HG02981 (cell line): ENCODE measurements around the gene VWC2.
A peak's percentile ranks its signal among the peaks of the same experiment; 100 is the strongest.

ENCODE experiments used
- ATAC-seq: cut with Tn5 transposase; IDR thresholded peaks from one replicate; pipeline ENCODE4 v1.9.1; 2021; ENCODE audit warnings: mild to moderate bottlenecking, moderate library complexity; ENCODE audit not compliant: unreplicated experiment

Gene VWC2

DNA sequence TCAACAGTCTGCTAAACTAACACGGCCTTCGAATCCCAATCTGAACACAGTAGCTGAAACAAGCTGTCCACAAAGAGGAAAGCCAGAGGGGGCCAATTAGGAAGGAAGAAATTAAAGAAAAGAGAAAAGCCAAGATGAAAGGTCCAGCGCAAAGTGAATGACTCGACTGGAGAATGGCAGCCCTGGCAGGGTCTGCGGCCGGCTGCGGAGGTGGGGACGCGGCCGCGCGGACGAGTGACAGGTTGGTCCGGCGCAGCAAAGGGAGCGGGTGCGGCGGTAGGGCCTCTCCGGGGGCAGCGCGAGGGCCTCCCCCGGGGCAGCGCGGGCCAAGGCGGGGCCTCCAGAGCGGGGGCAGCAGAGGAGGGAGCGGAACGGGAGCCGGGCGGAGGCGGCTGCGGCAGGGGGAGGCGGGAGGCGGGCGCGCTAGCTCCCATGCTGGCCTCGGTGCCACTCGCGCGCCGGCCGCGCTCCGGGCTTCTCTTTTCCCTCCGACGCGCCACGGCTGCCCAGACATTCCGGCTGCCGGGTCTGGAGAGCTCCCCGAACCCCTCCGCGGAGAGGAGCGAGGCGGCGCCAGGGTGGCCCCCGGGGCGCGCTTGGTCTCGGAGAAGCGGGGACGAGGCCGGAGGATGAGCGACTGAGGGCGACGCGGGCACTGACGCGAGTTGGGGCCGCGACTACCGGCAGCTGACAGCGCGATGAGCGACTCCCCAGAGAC, at the start of gene VWC2:
VWC2 (plus strand) TSS at position 421 of the 718 bp plus-strand sequence. CDS start 1,798 bp downstream, outside the sequence.
- no peak for ATAC-seq

DNA sequence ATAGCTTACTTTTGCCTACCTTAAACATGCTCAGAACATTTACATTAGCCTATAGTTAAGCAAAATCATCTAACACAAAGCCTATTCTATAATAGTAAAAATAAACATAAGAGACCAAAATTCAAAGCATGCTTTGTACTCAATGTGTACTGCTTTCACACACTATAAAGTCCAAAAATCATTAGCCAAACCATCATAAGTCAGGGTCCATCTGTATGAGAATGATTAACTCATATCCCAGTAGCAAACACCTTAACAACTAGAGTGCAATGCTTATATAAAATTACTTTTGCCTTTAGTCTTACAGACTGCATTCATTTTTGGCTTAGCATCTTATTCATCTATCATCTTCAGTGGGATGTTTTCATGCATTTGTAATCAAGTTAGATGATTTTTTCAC, 49.4 kb upstream of the VWC2 start:
- ATAC-seq, result no peak

DNA sequence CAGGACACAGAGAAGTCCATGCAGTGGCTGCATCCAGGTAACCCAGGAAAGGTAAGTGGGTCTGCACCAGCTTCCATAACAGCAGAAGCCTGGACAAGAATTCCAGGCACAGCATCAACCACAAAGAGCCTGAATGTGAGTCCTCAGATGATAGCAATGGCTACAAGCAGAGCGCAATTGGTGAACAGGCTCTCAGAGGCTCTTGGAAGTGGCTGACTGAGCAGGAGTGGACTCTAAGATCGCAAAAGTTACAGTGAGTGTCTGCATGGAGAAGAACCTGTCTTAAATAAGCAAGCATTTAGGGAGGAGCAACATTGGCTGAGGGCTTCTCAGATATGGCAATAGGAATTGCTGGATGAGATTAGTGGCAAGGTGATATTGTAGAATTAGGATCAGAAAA, 41.6 kb upstream of the VWC2 start:
- ATAC-seq, result no peak

DNA sequence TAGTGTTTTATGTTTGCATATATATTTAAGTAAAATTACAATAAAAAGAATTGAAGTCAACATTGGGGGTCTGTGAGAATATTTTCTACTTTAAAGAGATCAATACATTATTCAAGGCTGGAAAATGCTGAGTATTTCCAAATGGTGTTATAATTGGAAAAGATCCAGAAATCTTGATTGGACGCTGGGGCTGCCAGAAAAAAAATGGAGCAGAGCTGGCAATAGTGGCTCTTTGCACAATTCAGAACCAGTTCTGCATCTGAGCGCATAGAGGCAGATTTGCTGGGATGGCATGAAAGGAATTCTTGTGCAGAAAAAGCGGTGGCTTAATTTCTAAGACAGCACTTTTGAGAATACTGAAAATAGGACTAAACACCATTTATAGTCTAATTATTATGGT, 10.8 kb upstream of the VWC2 start:
- ATAC-seq, result no peak

DNA sequence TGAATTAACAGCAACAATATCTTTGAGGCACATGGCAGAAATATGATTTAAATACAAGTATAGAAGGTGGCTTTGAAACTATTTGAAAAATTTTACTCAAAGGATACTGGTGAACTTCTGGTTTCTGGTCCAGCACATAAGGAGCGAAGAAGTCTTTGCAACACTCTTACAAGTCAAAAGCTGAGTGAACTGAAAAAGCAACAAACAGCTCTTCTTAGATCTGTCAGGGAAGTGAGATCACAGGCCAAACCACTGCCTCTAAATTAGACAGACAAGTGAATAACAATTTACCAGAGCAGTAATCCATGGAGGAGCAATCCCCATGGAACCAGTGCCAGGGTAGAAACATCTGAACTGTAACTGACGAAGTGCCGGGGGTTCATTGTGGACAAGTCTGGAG, 9.6 kb upstream of the VWC2 start:
- no peak for ATAC-seq

DNA sequence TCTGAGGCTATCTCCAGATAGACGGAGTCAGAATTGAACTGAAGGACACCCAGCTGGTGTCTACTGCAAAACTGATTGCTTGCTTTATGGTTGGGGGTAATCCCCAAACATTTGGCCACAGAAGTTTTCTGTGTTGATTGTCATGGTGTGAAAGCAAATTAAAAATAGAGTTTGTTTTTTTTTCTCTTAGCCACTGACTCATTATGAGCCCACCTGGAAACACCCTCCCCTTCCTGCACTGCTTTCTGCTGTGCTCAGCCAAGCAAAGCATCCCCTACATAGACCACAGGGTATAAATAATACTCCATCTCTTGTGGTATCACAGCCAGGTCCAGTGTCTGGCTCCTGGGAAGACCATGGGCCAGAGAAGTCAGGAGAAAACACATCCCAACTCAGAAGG, 6.5 kb upstream of the VWC2 start:
- peak; percentile 85 for ATAC-seq

DNA sequence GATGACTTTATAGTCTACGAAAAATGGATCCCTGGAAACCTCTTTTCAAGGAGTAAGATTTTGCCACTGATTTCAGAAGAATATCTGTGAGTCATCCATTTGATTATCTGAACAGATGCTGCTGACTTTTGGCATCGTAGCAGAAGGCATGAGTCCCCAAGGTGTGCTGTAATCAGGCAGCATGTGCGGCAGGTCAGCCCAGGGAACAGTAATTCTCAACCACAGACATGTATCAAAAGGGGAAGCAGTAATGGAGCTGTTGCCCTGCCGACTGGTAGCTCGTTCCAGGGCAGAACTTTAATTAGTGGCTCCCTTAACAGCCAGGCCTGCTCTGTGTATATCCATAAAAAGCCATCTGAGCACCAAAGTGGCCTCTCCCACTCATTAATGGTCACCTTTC, 5.7 kb upstream of the VWC2 start:
- ATAC-seq, result peak; percentile 21

DNA sequence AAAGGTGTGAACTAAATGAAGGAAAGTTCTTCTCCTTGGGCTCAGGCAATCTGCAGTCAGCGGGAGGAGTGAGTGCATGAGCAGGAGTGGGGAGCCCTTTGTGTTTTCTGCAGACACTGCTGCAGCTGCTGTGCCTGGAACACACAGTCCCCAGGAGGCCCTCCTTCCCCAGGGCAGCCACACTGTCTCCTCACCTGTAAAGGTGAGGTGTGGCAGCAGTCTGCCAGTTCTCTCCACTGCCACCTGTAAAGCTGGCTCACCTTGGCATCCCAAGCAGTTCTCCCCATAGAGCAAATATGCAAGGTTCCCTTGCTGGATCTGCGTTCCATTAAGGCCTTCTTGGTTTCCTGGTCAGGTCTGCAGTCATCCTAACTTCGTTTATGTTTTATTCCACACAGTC, 5.2 kb upstream of the VWC2 start:
- no peak for ATAC-seq

DNA sequence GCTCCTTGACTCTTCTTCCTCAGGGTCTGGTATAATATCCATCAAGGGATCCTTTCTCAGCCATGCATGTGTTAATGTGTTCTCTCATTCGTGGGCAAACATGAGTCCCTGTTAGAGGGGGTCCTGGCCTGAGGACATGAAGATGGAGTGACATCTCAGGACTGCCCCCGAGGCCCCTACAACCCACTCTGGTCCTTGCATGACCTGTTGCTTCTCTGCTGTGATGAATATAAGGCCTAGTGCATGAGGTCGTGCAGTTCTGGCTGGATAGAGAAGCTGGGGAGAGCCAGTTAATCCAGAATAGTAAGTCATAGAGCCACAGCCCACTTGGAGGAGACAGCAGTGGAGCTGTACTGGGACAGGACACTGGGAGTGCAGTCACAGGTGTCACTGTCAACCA, 4.6 kb upstream of the VWC2 start:
- no peak for ATAC-seq

DNA sequence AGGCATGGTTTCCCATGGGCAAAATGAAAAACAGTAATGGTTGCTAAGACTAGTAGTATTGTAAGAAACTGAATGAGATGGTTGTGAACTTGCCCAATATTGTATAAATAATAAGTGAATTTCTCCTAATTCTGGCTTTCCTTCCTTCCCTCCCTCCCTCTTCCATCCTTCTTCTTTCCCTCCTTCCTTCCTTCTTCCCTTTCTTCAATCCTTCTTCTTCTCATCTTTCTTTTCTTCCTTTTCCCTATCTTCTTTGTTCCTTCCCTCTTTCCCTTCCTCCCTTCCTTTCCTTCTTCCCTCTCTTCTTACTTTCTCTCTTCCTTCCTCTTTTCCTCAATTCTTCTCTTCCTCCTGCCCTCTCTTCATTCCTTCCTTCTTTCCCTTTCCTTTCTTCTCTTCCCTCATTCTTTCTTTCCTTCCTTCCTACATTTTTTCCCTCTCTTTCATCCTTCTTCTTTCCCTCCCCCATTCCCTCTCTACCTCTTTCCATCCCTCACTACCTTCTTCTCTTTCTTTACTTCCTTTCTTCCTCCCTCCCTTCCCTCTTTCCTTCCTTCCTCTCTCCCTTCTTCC, 4.1 kb upstream of the VWC2 start:
- ATAC-seq, result no peak

DNA sequence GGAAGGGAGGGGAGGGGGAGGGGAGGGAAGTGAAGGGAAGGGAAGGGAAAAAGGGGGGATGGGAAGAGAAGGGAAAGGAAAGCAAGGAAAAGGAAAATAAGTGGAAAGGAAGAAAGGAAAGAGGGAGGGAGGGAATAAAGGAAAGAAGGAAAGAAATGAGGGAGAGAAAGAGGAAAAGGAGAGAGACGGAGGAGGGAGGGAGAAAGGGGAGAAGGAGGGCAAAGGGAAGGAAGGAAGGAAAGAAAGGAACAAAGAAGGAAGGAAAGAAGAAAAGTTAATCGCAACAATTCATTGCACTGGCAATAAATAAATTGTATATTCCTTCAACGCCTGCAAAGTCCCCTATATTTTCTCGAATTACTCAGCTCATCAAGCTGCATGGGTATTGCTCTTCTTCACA, 2.6 kb upstream of the VWC2 start:
- no peak for ATAC-seq

DNA sequence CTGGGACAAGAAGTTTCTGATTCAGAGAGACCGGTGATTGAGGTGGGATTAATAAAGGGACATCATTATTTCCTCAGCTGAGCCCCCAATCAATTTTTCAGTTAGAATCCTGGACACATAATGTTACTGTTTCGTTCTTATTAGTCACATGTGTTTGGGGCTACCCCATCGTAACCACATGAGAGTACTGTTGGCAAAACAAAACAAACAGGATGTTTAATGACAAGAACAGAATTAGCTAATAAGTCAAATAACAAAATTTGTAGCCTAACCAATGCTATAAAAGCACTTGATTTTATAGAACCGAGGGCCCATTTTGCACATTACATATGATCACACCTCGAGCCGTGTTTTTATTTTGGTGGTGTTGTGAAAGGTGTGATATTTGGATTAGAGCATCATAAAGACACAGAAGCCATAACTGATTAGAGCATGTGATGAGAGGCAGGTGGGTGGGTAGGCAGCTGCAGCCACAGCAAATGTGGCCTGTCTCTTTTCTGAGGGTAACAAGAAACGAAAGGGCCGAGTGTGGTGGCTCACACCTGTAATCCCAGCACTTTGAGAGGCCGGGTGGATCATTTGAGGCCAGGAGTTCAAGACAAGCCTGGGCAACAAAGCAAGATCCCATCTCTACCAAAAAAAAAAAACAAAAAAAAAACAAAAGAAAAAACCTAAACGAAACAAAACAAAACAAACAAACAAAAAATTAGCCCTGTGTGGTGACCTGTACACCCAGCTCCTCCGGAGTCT, 1.8 kb upstream of the VWC2 start:
- ATAC-seq, result no peak

DNA sequence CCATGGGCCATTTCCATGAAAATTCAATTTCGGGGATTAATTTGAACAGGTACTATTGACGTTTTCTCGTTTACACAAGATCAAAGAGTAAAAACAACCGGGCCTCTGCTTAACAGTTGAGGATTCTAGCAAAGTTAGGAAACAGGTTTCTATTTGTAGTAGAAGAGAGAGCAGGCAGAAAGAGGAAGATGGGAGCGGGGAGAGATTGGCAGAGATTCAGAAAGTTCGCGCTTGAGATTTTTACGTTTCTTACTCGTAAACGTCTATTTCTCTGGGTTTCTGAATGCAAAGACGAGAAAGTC, 571 bp upstream of the VWC2 start:
- ATAC-seq, result no peak

DNA sequence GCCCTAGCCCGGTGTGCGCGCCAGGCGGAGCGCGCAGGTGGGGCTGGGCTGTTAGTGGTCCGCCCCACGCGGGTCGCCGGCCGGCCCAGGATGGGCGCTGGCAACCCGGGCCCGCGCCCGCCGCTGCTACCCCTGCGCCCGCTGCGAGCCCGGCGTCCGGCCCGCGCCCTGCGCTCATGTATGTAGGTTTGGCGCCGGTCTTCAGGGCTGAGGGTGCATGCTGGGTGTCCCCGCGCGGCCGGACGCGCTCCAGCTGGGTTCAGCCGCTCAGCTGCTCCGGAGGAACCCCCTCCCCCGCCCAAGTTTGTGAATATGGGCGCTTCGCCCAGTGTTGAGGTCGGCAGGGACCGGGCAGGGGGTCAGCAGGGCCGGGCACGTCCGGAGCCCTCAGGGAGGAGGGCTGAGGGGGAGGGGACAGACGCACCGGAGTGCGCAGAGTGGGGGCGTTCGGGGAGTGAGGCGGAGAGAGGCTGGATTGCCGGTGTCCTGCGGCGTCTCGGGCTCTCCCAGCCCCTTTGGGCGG, 559 bp downstream of the VWC2 start:
- no peak for ATAC-seq

DNA sequence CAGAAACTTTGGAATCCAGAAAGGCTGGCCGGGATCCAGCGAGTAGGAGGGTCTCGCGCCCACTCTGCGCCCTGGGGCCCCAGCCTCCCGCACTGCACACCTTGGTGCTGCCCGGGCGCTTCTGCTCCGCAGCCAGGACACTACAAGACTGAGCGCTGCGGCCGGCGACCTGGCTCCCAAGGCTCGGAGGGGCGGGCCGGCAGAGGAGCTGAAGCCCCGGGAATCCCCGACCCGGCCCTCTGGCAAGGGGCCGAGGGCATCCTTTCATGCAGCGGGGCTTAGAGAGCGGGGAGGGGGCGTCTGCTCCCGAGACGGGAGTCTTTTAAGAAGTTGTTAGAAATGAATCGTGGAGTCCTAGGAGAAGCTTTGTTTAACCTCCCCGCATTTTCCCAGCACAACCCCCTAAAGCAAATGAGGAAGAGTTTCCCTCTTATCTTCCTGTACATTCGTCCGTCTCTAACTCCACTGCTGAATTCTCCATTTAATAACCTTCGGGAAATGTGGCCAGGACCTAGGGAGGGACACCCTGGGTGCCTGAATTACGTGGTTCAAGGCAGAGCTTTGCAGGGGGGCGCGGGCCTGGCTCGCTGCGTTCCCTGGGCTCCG, 1.1 kb downstream of the VWC2 start:
- no peak for ATAC-seq

DNA sequence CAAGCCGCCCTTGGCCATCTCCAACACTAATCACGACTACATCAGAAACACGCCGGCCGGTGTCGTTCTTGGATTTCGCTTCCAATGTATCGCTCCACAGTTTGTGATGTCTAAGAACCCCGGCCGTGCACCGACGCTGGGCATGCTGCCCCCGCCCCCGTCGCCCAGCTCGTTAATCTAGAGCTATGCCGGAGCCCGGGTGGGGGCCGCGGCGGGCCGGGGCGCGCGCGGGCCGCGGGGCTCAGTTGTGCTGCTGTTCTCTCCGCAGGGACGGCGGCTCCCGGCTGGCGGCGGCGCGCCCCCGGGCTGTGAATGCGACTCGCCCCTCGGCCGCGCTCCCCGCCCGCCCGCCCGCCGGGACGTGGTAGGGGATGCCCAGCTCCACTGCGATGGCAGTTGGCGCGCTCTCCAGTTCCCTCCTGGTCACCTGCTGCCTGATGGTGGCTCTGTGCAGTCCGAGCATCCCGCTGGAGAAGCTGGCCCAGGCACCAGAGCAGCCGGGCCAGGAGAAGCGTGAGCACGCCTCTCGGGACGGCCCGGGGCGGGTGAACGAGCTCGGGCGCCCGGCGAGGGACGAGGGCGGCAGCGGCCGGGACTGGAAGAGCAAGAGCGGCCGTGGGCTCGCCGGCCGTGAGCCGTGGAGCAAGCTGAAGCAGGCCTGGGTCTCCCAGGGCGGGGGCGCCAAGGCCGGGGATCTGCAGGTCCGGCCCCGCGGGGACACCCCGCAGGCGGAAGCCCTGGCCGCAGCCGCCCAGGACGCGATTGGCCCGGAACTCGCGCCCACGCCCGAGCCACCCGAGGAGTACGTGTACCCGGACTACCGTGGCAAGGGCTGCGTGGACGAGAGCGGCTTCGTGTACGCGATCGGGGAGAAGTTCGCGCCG, 1.9 kb downstream of the VWC2 start:
- ATAC-seq, result no peak

DNA sequence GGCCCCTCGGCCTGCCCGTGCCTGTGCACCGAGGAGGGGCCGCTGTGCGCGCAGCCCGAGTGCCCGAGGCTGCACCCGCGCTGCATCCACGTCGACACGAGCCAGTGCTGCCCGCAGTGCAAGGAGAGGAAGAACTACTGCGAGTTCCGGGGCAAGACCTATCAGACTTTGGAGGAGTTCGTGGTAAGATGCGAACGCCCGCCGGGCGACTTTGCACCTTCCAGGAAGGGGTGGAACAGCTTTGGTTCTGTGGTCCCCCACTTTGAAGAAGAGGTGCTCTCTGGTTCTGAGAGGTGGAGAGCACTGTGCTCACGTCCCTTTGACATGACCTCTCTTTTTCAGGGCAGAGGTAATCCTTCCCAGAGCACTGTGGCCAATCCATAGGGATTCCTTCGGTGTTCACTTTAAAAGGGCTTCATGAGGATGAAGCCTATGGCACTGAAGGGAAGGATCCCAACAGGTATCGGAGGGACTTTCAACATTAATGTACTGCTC, 2.6 kb downstream of the VWC2 start:
- ATAC-seq, result no peak

DNA sequence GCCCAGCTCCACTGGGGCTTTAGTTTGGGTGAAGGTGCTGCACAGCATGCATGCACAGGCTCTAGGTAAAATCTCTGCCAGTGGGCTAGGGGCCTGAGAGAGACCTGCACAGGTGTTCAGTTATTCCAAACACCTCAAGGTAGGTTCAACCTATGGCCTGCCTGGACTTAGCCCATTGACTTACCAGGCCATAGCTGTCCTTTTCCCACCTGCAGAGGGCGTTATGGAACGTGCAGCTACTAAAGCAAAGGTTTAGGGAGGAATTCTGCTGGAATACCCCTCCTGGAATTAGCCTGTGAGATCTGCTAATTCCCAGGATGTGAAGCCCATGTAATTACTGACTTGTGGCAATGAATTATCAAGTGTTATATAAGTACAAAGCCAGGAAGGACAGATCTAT, 3.6 kb downstream of the VWC2 start:
- no peak for ATAC-seq

DNA sequence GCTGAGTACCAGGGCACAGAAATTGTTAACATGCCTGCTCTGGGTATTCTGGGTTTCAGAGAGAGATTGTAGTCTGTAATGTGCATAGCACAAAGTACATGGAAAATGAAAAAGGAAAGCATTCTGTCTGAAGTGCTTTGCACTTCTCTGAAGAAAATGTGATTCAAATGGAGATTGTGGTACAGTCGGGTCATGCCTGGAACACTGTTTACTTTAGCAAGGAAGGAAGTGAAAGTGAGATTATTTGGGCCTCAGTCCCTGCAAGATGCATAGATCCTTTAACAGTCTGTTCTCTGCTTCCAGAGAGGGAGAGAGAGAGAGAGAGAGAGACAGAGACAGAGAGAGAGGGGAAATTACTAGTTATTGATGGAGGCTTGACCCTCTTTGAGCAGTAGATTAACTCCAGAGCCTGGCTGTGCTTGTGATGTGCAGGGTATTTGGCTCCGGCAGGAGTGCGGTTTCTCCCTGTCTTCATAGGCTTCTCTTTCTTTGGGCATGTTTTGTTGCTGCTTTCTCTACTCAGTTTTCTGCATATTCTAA, 5.4 kb downstream of the VWC2 start:
- ATAC-seq, result no peak

DNA sequence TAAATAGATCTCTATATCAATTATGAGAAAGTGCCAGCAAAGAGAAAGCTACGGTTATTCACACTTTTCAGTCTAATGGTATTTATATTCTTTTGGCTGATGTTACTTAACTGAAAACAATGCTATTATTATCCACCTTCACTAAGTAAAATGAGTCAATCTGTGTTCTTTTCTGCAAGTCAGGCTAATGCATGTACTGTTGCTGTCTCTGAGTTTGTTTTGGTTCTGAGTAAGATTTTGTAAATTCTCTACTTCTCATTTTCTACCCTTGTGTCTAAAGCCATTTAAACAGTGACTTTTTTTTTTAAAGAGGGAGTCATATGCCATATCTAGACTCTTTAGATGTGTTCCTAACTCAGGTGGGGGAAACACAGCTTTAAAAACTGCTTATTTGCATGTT, 7.5 kb downstream of the VWC2 start:
- ATAC-seq, result no peak
